Neuronal stem cell (in vitro differentiated cells): ENCODE results near the gene FAM168A.

ENCODE experiments used
- DNase-seq: peaks from one replicate; pipeline ENCODE4 v3.0.0-alpha.2; 2013; ENCODE audit warnings: low spot score
- H2AFZ ChIP-seq: one replicate; pipeline ENCODE4 v1.6.1; 2013; ENCODE audit warnings: mild to moderate bottlenecking, low read length, inconsistent platforms
- H2AK5ac ChIP-seq: 2 replicates; pipeline ENCODE4 v1.6.1; 2013; ENCODE audit warnings: low read depth, mild to moderate bottlenecking, inconsistent platforms, low read length, moderate library complexity, mixed read lengths
- H2BK120ac ChIP-seq: 2 replicates; pipeline ENCODE4 v1.6.1; 2013; ENCODE audit warnings: low read depth, mild to moderate bottlenecking, inconsistent platforms, low read length, moderate library complexity, mixed read lengths
- H2BK12ac ChIP-seq: one replicate; pipeline ENCODE4 v1.6.1; 2013; ENCODE audit warnings: low read length, inconsistent platforms
- H2BK15ac ChIP-seq: 2 replicates; pipeline ENCODE4 v1.6.1; 2013; ENCODE audit warnings: mild to moderate bottlenecking, low read length, inconsistent platforms, mixed read lengths
- H2BK5ac ChIP-seq: one replicate; pipeline ENCODE4 v1.6.1; 2013; ENCODE audit warnings: inconsistent platforms, mild to moderate bottlenecking, low read length, moderate library complexity
- H3K14ac ChIP-seq: one replicate; pipeline ENCODE4 v1.6.1; 2013; ENCODE audit warnings: low read length, inconsistent platforms
- H3K18ac ChIP-seq: 2 replicates; pipeline ENCODE4 v1.6.1; 2013; ENCODE audit warnings: low read length, inconsistent platforms
- H3K23ac ChIP-seq: 2 replicates; pipeline ENCODE4 v1.6.1; 2013; ENCODE audit warnings: low read depth, mild to moderate bottlenecking, mixed read lengths, low read length, inconsistent platforms; ENCODE audit not compliant: poor library complexity
- H3K27ac ChIP-seq: replicated peaks from 3 replicates; pipeline ENCODE4 v1.5.1; 2013; ENCODE audit warnings: low read length, inconsistent platforms
- H3K27me3 ChIP-seq, 3 experiments: 2 replicates each; pipeline ENCODE4 v1.6.1; 2013; ENCODE audit warnings: low read length in 3 of 3, mild to moderate bottlenecking in 2 of 3, inconsistent platforms in 1 of 3, low read depth in 1 of 3, mixed read lengths in 1 of 3, moderate library complexity in 1 of 3; ENCODE audit not compliant: control insufficient read depth in 3 of 3, insufficient read depth in 3 of 3
- H3K36me3 ChIP-seq, 2 donors: replicated peaks in 1 of 2; 2 replicates each; pipeline ENCODE4 v1.6.1; 2013; ENCODE audit warnings: low read length in 2 of 2; ENCODE audit not compliant: control insufficient read depth in 2 of 2, insufficient read depth in 2 of 2
- H3K4ac ChIP-seq: 2 replicates; pipeline ENCODE4 v1.6.1; 2013; ENCODE audit warnings: inconsistent platforms, mild to moderate bottlenecking, low read length, moderate library complexity
- H3K4me1 ChIP-seq, 2 donors: 1 replicate in 1 of 2; 2 replicates in 1 of 2; pipeline ENCODE4 v1.6.1; 2013; ENCODE audit warnings: low read length in 2 of 2, low read depth in 1 of 2; ENCODE audit not compliant: control insufficient read depth in 2 of 2, insufficient read depth in 1 of 2
- H3K4me2 ChIP-seq: one replicate; pipeline ENCODE4 v1.6.1; 2013; ENCODE audit warnings: mild to moderate bottlenecking, low read length, inconsistent platforms; ENCODE audit not compliant: insufficient read depth, poor library complexity, severe bottlenecking
- H3K4me3 ChIP-seq, 2 donors: 2 replicates each; pipeline ENCODE4 v1.5.1; 2013; ENCODE audit warnings: low read length in 2 of 2, mild to moderate bottlenecking in 2 of 2, inconsistent platforms in 1 of 2, moderate library complexity in 1 of 2
- H3K79me1 ChIP-seq: one replicate; pipeline ENCODE4 v1.6.1; 2013; ENCODE audit warnings: low read depth, mild to moderate bottlenecking, inconsistent platforms, low read length, moderate library complexity
- H3K9ac ChIP-seq: one replicate; pipeline ENCODE4 v1.6.1; 2013; ENCODE audit warnings: mild to moderate bottlenecking, low read depth, low read length, inconsistent platforms; ENCODE audit not compliant: poor library complexity
- H3K9me3 ChIP-seq, 2 donors: replicated peaks in 1 of 2; 2 replicates each; pipeline versions ENCODE3 to v1.6.1; 2013; ENCODE audit warnings: low read length in 2 of 2, mild to moderate bottlenecking in 2 of 2, inconsistent platforms in 1 of 2, low read depth in 1 of 2, mixed read lengths in 1 of 2, moderate library complexity in 1 of 2; ENCODE audit not compliant: control insufficient read depth in 2 of 2, insufficient read depth in 1 of 2
- H4K8ac ChIP-seq: one replicate; pipeline ENCODE4 v1.6.1; 2013; ENCODE audit warnings: low read depth, mild to moderate bottlenecking, inconsistent platforms, low read length, moderate library complexity
- H4K91ac ChIP-seq: one replicate; pipeline ENCODE4 v1.6.1; 2013; ENCODE audit warnings: low read length, low read depth, mild to moderate bottlenecking, inconsistent platforms; ENCODE audit not compliant: poor library complexity
- WGBS, 2 donors: extraction: QIAGEN DNeasy Blood & Tissue Kit; methylation state at CpG; one replicate each; pipeline ENCODE4 v1.1.7; 2013; ENCODE audit warnings: missing lambda C conversion rate in 2 of 2, mixed read lengths in 1 of 2; ENCODE audit not compliant: insufficient read length in 2 of 2, insufficient replicate concordance in 1 of 2; ENCODE audit errors: extremely low coverage in 2 of 2; 5-methylcytosine and 5-hydroxymethylcytosine counted together

The FAM168A gene

DNA sequence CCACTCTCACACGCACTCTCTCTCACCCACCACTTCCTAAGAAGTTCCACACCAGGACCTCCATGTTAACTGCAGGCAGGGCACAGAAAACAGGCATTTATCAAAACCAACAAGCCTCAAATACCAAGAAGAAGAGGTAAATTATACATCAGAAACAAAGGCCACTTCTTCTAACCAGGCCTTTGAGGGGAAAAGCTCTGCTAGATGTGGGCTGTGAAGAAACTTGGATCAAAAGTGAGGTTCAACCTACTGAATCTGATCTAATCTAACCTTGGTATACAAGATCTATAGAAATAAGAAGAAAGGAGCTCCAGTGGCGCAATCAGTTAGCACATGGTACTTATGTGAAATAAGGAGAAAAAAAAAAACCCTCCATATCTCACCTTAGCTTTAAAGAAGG, 91.9 kb downstream of the FAM168A start:
- H3K4me2 ChIP-seq, result no peak overlapping the region
- no peak overlapping the region for H2AK5ac ChIP-seq
- H3K36me3 ChIP-seq, result peaks cover 0 to 2% of the 10 kb centered on the region in 2 donors
- no peak overlapping the region for H3K27ac ChIP-seq
- no peak overlapping the region for H3K14ac ChIP-seq
- no peak overlapping the region for H3K18ac ChIP-seq
- no peaks in the 10 kb centered on the region for H3K27me3 ChIP-seq
- no peak overlapping the region for H3K4me3 ChIP-seq
- no peak overlapping the region for H4K8ac ChIP-seq
- H2AFZ ChIP-seq, result no peak overlapping the region
- H3K9me3 ChIP-seq, result peaks cover 3 to 7% of the 10 kb centered on the region in 2 donors
- H2BK15ac ChIP-seq, result no peak overlapping the region
- no peak overlapping the region for H2BK12ac ChIP-seq
- H2BK5ac ChIP-seq, result no peak overlapping the region
- DNase-seq, result no peak
- H3K23ac ChIP-seq, result no peak overlapping the region
- H4K91ac ChIP-seq, result no peak overlapping the region
- H3K4ac ChIP-seq, result no peak overlapping the region
- peaks cover 0 to 2% of the 10 kb centered on the region in 2 donors for H3K4me1 ChIP-seq
- peaks cover 2% of the 10 kb centered on the region for H3K79me1 ChIP-seq
- no peak overlapping the region for H3K9ac ChIP-seq
- H2BK120ac ChIP-seq, result no peak overlapping the region
- no CpG with 5 or more reads among the region's 2 CpGs for WGBS, 2 donors

DNA sequence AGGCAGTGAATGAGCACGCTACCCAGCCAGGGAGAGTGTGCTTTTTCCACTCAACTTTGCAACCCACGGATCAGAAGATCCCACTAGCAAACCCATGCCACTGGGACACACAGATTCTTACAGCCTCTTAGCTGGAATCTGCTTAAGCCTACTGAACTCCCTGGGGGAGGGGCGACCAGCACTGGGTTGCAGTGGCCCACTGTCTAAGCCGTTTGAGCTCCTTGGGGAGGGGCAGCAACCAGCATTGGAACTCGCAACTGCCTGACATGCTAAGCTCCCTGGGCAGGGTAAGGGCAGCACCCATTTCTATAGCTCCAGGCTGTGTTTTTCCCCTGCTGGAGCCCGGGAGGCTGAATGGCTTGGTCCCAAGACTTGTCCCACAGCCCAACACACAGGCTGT, 99.6 kb downstream of the FAM168A start:
- no peak overlapping the region for H2BK12ac ChIP-seq
- H3K4me2 ChIP-seq, result no peak overlapping the region
- peaks cover 0 to 5% of the 10 kb centered on the region in 2 donors for H3K36me3 ChIP-seq
- DNase-seq, result no peak
- H2BK120ac ChIP-seq, result no peak overlapping the region
- no peak overlapping the region for H3K4ac ChIP-seq
- H3K27ac ChIP-seq, result no peak overlapping the region
- no peak overlapping the region for H2AK5ac ChIP-seq
- H3K18ac ChIP-seq, result peak overlapping the region; percentile 60
- no peak overlapping the region for H2AFZ ChIP-seq
- no peak overlapping the region for H2BK5ac ChIP-seq
- peak overlapping the region; percentile 67 for H3K14ac ChIP-seq
- no CpG with 5 or more reads among the region's 6 CpGs for WGBS, 2 donors
- H2BK15ac ChIP-seq, result no peak overlapping the region
- H3K4me3 ChIP-seq, result no peak overlapping the region
- H3K4me1 ChIP-seq, result peaks cover 6 to 9% of the 10 kb centered on the region in 2 donors
- no peak overlapping the region for H4K91ac ChIP-seq
- peaks cover 1% of the 10 kb centered on the region for H3K79me1 ChIP-seq
- H4K8ac ChIP-seq, result peak overlapping the region; percentile 74
- peak overlapping the region; percentile 37 for H3K23ac ChIP-seq
- no peak overlapping the region for H3K9ac ChIP-seq
- peaks cover 0 to 22% of the 10 kb centered on the region in 2 donors for H3K9me3 ChIP-seq
- H3K27me3 ChIP-seq, result no peaks in the 10 kb centered on the region

DNA sequence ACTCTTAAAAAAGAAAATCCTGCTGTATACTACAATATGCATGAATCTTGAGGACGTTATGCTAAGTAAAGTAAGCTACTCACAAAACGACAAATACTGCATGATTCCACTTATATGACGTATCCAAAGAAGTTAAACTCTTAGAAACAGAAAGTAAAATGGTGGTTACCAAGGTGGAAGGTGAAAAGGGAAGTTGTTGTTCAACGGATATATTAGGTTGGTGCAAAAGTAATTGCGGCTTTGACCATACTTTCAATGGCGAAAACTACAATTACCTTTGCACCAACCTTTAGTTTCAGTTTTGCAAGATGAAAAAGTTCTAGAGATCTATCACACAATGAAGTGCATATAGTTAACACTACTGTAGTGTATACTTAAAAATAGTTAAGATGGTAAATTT, 101.8 kb downstream of the FAM168A start:
- Histone ChIP-seq H2BK12ac (no peak overlapping the region), H2BK120ac (no peak overlapping the region), H3K23ac (no peak overlapping the region), H3K4me1 (peaks cover 6 to 9% of the 10 kb centered on the region in 2 donors), H2AK5ac (no peak overlapping the region), H3K27me3 (no peaks in the 10 kb centered on the region), H3K4me2 (no peak overlapping the region), H3K4ac (no peak overlapping the region), H3K9ac (no peak overlapping the region), H2BK5ac (no peak overlapping the region), H3K18ac (no peak overlapping the region), H3K79me1 (peaks cover 1% of the 10 kb centered on the region), H3K9me3 (peaks cover 0 to 27% of the 10 kb centered on the region in 2 donors), H4K91ac (no peak overlapping the region), H3K14ac (no peak overlapping the region), H2AFZ (no peak overlapping the region), H4K8ac (no peak overlapping the region), H3K4me3 (no peak overlapping the region), H2BK15ac (no peak overlapping the region), H3K36me3 (peaks cover 0 to 5% of the 10 kb centered on the region in 2 donors), H3K27ac (no peak overlapping the region)
- no peak for DNase-seq
- WGBS, 2 donors, result no CpG with 5 or more reads among the region's 6 CpGs

DNA sequence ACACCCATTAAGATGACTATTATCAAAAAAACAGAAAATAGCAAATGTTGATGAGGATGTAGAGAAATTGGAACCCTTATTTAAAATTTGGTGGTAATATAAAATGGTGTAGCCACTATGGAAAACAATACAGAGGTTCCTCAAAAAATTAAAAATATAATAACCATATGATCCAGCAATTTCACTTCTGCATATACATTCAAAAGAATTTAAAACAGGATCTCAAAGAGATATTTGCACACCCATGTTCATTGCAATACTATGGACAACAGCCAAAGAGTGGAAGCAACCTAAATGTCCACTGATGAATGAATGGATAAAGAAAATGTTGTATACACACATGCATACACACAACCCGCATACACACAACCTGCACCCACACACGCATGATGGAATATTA, 102.2 kb downstream of the FAM168A start:
- Histone ChIP-seq H2BK5ac (no peak overlapping the region), H2AFZ (no peak overlapping the region), H3K27ac (no peak overlapping the region), H3K9me3 (peaks cover 0 to 27% of the 10 kb centered on the region in 2 donors), H2BK120ac (no peak overlapping the region), H3K9ac (no peak overlapping the region), H3K79me1 (peaks cover 1% of the 10 kb centered on the region), H2BK12ac (no peak overlapping the region), H3K36me3 (peaks cover 0 to 5% of the 10 kb centered on the region in 2 donors), H3K14ac (no peak overlapping the region), H4K8ac (no peak overlapping the region), H4K91ac (no peak overlapping the region), H3K23ac (no peak overlapping the region), H2AK5ac (no peak overlapping the region), H3K4me2 (no peak overlapping the region), H3K27me3 (no peaks in the 10 kb centered on the region), H3K4ac (no peak overlapping the region), H3K18ac (no peak overlapping the region), H3K4me1 (peaks cover 6 to 9% of the 10 kb centered on the region in 2 donors), H3K4me3 (no peak overlapping the region), H2BK15ac (no peak overlapping the region)
- no CpG with 5 or more reads among the region's 2 CpGs for WGBS, 2 donors
- no peak for DNase-seq
